Heart right ventricle (tissue), 16 donors: ENCODE data around the gene SH3D21. TPM values are rescaled to one million over a fixed set of nuclear protein-coding genes. Genes with fewer than 3 reads are reported as not detected.

Source experiments
- ATAC-seq, 8 donors: fragments of 200-7000 bp; cut with Tn5 transposase; one replicate each; pipeline ENCODE4 v1.9.1; 2020; ENCODE audit warnings: mild to moderate bottlenecking in 8 of 8, moderate library complexity in 8 of 8, moderate number of reproducible peaks in 1 of 8
- DNase-seq, 2 donors: peaks; one replicate each; pipeline ENCODE4 v3.0.0-alpha.2; 2020
- H3K27ac ChIP-seq, 10 donors: fragments of 200-600 bp; sonication (generic) in 2 of 10; one replicate each; pipeline versions ENCODE4 v1.5.0 to v1.8.0; 2020 to 2022; ENCODE audit warnings: mild to moderate bottlenecking in 3 of 10
- H3K27me3 ChIP-seq, 7 donors: fragments of 200-600 bp; one replicate each; pipeline ENCODE4 v1.8.0; 2021 to 2022; ENCODE audit warnings: mild to moderate bottlenecking in 2 of 7
- H3K36me3 ChIP-seq, 9 donors: fragments of 200-600 bp; sonication (generic) in 1 of 9; one replicate each; pipeline versions ENCODE4 v1.5.0 to v1.8.0; 2020 to 2022; ENCODE audit warnings: mild to moderate bottlenecking in 2 of 9
- H3K4me1 ChIP-seq, 9 donors: fragments of 200-600 bp; sonication (generic) in 1 of 9; one replicate each; pipeline versions ENCODE4 v1.5.0 to v1.8.0; 2020 to 2022; ENCODE audit warnings: mild to moderate bottlenecking in 4 of 9
- H3K4me3 ChIP-seq, 10 donors: fragments of 200-600 bp; sonication (generic) in 2 of 10; one replicate each; pipeline versions ENCODE4 v1.5.0 to v1.8.0; 2020 to 2022; ENCODE audit warnings: mild to moderate bottlenecking in 7 of 10, moderate library complexity in 2 of 10
- H3K9me3 ChIP-seq, 11 donors: fragments of 200-600 bp in 10 of 11; sonication (generic) in 2 of 11; one replicate each; pipeline versions ENCODE4 v1.5.0 to v1.8.0; 2013 to 2022; ENCODE audit warnings: mild to moderate bottlenecking in 2 of 11, control low read depth in 1 of 11, moderate library complexity in 1 of 11
- WGBS, 2 donors: extraction: QIAGEN DNeasy Blood & Tissue Kit; methylation state at CpG; one replicate each; pipeline ENCODE4 v1.1.7; 2013; ENCODE audit warnings: inconsistent platforms in 1 of 2; 5-methylcytosine and 5-hydroxymethylcytosine counted together
- intact Hi-C, 10 donors: fragments of 100-400 bp; cut with DNase I; formaldehyde crosslinking; loops; one replicate each; pipeline versions ENCODE4 v1.11.1 to v1.14.2; 2022
- polyA plus RNA-seq, 2 donors: library from polyadenylated mRNA; stranded (reverse); fragments of 200-250 nt; gene quantifications; one replicate each; pipeline ENCODE4 v1.2.3, GENCODE V29; 2013
- total RNA-seq, 10 donors: library from RNA; stranded (reverse); fragmentation: NEBNext Ultra II Directional in 3 of 10; extraction: Animal tissue kit (Norgen Biotek cat#: 25700) in 3 of 10; gene quantifications; one replicate each; pipeline versions ENCODE4 v1.2.1 to v1.2.4, GENCODE V29; 2021 to 2023
- TF ChIP-seq, protein P1 (sequence below), 9 donors: fragments of 200-600 bp; sonication (generic) in 2 of 9; IDR thresholded peaks; one replicate each; pipeline versions ENCODE4 v1.5.0 to v1.8.0; 2021 to 2022; ENCODE audit warnings: antibody characterized with exemption in 9 of 9, mild to moderate bottlenecking in 5 of 9, moderate library complexity in 1 of 9
- donor health status: Arrhythmogenic right ventricular cardiomyopathy.
- donor health status: ischemic (EF 13 %, LVEDD 7.1; RV severe dilation, severe dysfunction).
- donor health status: healthy with polysubstance abuse.
- donor health status: DM: no; HTN: yes; CAD: no.
- donor health status: DM: no; HTN: no; CAD: no.
- donor health status: ischemic (EF 25% LVEDD 6.9; RV normal size, moderate dysfunction).
- donor health status: ischemic (EF 25% LVEDD 5.7; RV mildly dilated, moderate dysfunction).
- donor health status: healthy.
- donor health status: DM: yes; HTN: yes; CAD: no.
- donor health status: Ischemic cardiomyopathy.
- donor health status: ischemic (EF 35%, LVEDD 5.7; RV mildly dilated, moderate dysfunction).
- donor health status: nonischemic (EF 11% LVEDD 7.7; RV severe dilation, severe dysfunction).
- donor health status: DM: yes; HTN: yes; CAD: no.
- donor health status: PGD.
- donor health status: ischemic (EF 29% LVEDD 5.4; RV normal size, mild dysfunction).
- donor health status: nonischemic (EF 23%, LVEDD 6.1; RV moderate dilation, normal function).

Gene SH3D21
- total and polyA plus RNA-seq, 12 donors: 0.58 to 4.8 (median 1.7) TPM

DNA sequence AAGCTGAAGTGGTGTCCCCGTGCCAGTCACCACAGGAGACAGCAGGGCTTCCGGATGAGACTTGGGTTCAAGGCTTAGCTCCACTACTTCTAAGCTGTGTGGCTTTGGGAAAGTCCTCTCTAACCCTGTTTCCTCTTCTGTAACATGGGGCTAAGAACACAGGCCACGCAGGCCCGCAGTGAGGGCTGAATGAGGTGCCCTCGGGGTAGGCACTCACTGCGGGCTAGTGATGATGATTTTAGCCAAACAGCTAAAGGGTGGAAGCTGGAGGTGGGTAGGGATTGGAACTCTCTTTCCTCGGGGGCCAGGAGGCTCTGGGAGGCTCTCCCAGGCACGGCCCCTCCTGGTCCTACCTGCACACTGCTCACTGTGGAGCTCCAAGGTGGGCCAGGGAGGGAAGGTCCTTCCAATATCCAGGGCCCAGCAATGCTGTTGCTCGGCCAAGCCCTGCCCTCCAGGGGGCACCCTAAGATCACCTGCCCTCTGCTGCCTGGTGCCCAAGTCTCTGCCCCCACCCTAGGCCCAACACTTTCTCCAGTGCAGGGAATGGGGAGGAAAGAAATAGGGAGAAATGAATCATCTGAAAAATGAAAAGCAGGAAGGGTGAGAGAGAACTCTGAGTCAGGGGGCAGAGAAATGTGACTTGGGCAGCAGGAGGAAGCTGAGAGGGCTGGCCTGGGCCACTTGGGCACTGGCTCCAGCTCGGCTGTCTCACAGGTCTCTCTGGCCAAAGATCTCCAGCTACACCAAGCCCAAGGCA is 36.4 kb downstream of the SH3D21 start:
- ATAC-seq (peak; percentile 50 to 77 (median 70)), DNase-seq (peak; percentile 39 to 59)
- Histone ChIP-seq H3K27ac (peak overlapping the region in 3 of 10 donors; percentile 45 to 69 (median 55)), H3K4me1 (peaks cover 2 to 39% (median 24%) of the 10 kb centered on the region in 9 donors), H3K36me3 (peaks cover 0 to 84% (median 37%) of the 10 kb centered on the region in 9 donors), H3K9me3 (no peaks in the 10 kb centered on the region), H3K4me3 (no peak overlapping the region), H3K27me3 (no peaks in the 10 kb centered on the region)
- WGBS, 2 donors: 80 to 83% methylated on average over 10 of the region's 10 CpGs
- intact Hi-C loops: loop anchor here in 9 of 10 donors (1.0 to 5.0 kb wide), 3 partner anchors 78 to 80 kb away; no protein-coding TSS in a partner anchor
- TF ChIP-seq, protein P1, sequence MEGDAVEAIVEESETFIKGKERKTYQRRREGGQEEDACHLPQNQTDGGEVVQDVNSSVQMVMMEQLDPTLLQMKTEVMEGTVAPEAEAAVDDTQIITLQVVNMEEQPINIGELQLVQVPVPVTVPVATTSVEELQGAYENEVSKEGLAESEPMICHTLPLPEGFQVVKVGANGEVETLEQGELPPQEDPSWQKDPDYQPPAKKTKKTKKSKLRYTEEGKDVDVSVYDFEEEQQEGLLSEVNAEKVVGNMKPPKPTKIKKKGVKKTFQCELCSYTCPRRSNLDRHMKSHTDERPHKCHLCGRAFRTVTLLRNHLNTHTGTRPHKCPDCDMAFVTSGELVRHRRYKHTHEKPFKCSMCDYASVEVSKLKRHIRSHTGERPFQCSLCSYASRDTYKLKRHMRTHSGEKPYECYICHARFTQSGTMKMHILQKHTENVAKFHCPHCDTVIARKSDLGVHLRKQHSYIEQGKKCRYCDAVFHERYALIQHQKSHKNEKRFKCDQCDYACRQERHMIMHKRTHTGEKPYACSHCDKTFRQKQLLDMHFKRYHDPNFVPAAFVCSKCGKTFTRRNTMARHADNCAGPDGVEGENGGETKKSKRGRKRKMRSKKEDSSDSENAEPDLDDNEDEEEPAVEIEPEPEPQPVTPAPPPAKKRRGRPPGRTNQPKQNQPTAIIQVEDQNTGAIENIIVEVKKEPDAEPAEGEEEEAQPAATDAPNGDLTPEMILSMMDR (IDR thresholded peaks at IDR 0.05): peak; percentile 44 to 75 (median 70)

- Histone ChIP-seq H3K4me1 (peaks cover 0 to 30% (median 14%) of the 10 kb centered on the region in 9 donors), H3K9me3 (no peaks in the 10 kb centered on the region), H3K4me3 (no peak overlapping the region), H3K27ac (peak overlapping the region in 1 of 10 donors; percentile 69), H3K36me3 (peaks cover 0 to 96% (median 49%) of the 10 kb centered on the region in 9 donors), H3K27me3 (no peaks in the 10 kb centered on the region)
- TF ChIP-seq, protein P1 (IDR thresholded peaks at IDR 0.05): no peak
- intact Hi-C loops: loop anchor here in 8 of 10 donors (2.0 to 5.0 kb wide), 2 partner anchors 77 to 78 kb away; no protein-coding TSS in a partner anchor
- ATAC-seq (no peak), DNase-seq (no peak)
- WGBS, 2 donors: 94 to 97% methylated on average over 24 of the region's 24 CpGs
Measured at GRCh38 chr1:36343651-36344394, 37.7 kb downstream of the SH3D21 start.

GRCh38 chr1:36344395-36344680 is 38.2 kb downstream of the SH3D21 start:
- Histone ChIP-seq H3K4me3 (no peak overlapping the region), H3K27me3 (no peaks in the 10 kb centered on the region), H3K27ac (no peak overlapping the region), H3K9me3 (no peaks in the 10 kb centered on the region), H3K36me3 (peaks cover 0 to 97% (median 53%) of the 10 kb centered on the region in 9 donors), H3K4me1 (peaks cover 2 to 30% (median 13%) of the 10 kb centered on the region in 9 donors)
- WGBS, 2 donors: 85 to 88% methylated on average over 8 of the region's 8 CpGs
- no peak for ATAC-seq
- no peak for DNase-seq
- intact Hi-C loops: loop anchor here in 2 of 10 donors (5.0 kb wide), 1 partner anchor 78 kb away; no protein-coding TSS in a partner anchor
- TF ChIP-seq, protein P1 (IDR thresholded peaks at IDR 0.05): no peak

GRCh38 chr1:36345353-36345752 is 39.2 kb downstream of the SH3D21 start:
- intact Hi-C loops: loop anchor here in 2 of 10 donors (5.0 kb wide), 2 partner anchors 62 to 72 kb away; no protein-coding TSS in a partner anchor
- peaks cover 0 to 97% (median 53%) of the 10 kb centered on the region in 9 donors for H3K36me3 ChIP-seq
- H3K4me1 ChIP-seq: peaks cover 12 to 31% (median 17%) of the 10 kb centered on the region in 9 donors
- no peak overlapping the region for H3K4me3 ChIP-seq
- H3K27ac ChIP-seq: no peak overlapping the region
- H3K9me3 ChIP-seq: no peaks in the 10 kb centered on the region
- no peaks in the 10 kb centered on the region for H3K27me3 ChIP-seq
- TF ChIP-seq, protein P1 (IDR thresholded peaks at IDR 0.05): no peak
- ATAC-seq: no peak
- DNase-seq: no peak
- 93% methylated on average over 7 of the region's 7 CpGs for WGBS, 2 donors
